Neutrophil (primary cell): ENCODE results near the gene TMEM184A.

Experiments
- H3K27ac ChIP-seq: fragments of 200-600 bp; sonication (generic); 2 replicates; pipeline ENCODE4 v1.5.1; 2016; ENCODE audit warnings: mild to moderate bottlenecking, moderate library complexity
- H3K27me3 ChIP-seq: fragments of 200-600 bp; sonication (generic); 2 replicates; pipeline ENCODE4 v1.6.0; 2016; ENCODE audit warnings: mild to moderate bottlenecking
- H3K36me3 ChIP-seq: fragments of 200-600 bp; sonication (generic); 2 replicates; pipeline ENCODE4 v1.5.1; 2017
- H3K4me1 ChIP-seq, 2 experiments: fragments of 200-600 bp in 1 of 2; sonication (generic) in 1 of 2; 1 replicate in 1 of 2; 2 replicates in 1 of 2; pipeline versions ENCODE4 v1.5.1 to v1.6.1; 2013 to 2016; ENCODE audit warnings: low read depth in 1 of 2, low read length in 1 of 2, mild to moderate bottlenecking in 1 of 2, moderate library complexity in 1 of 2; ENCODE audit not compliant: control insufficient read depth in 1 of 2, insufficient read depth in 1 of 2
- H3K4me3 ChIP-seq, 2 experiments: fragments of 200-600 bp in 1 of 2; sonication (generic) in 1 of 2; 1 replicate in 1 of 2; 2 replicates in 1 of 2; pipeline ENCODE4 v1.5.1; 2013 to 2016; ENCODE audit warnings: low read depth in 1 of 2, low read length in 1 of 2, mild to moderate bottlenecking in 1 of 2, moderate library complexity in 1 of 2
- H3K9me3 ChIP-seq: fragments of 200-600 bp; sonication (generic); 2 replicates; pipeline ENCODE4 v1.5.1; 2016
- TF ChIP-seq, protein P1 (sequence below): fragments of 200-600 bp; sonication (generic); IDR thresholded peaks from 2 replicates; pipeline ENCODE4 v1.5.1; 2016; ENCODE audit warnings: antibody characterized with exemption

The TMEM184A gene

DNA sequence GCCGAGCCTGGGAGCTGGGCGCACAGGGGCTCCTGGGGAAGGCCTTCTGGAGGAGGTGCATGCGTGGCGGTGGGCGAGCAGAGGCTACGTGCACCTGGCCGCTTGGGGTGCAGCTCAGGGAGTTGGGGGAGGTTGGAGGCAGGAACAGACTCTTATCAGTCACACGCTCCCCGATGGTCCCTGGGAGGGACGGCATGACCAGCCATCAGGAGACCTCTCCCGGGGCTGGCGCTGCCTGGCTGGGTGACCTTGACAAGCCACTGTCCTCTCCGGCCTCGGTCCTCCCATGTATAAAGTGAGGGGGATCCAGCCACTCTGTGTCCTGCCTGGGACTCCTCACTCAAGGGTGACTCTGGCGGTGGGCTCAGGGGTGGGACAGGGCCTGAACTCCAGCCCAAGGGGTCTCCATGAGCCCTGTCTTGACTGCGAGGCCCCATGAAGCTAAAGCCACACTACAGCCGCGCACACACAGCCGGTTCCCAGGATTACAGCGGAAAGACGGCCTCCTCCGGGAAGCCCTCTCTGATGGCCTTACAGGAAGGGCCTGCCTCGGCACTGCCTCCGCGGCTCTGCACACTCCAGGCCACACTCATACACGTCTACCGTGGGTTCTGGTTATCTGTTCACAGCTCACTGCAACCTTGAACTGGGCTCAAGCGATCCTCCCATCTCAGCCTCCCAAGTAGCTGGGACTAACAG, 2.3 kb downstream of the TMEM184A start:
- no peaks in the 10 kb centered on the region for H3K36me3 ChIP-seq
- H3K27me3 ChIP-seq = no peaks in the 10 kb centered on the region
- H3K4me1 ChIP-seq = no peaks in the 10 kb centered on the region
- H3K27ac ChIP-seq = no peak overlapping the region
- no peak overlapping the region for H3K4me3 ChIP-seq
- TF ChIP-seq, protein P1, sequence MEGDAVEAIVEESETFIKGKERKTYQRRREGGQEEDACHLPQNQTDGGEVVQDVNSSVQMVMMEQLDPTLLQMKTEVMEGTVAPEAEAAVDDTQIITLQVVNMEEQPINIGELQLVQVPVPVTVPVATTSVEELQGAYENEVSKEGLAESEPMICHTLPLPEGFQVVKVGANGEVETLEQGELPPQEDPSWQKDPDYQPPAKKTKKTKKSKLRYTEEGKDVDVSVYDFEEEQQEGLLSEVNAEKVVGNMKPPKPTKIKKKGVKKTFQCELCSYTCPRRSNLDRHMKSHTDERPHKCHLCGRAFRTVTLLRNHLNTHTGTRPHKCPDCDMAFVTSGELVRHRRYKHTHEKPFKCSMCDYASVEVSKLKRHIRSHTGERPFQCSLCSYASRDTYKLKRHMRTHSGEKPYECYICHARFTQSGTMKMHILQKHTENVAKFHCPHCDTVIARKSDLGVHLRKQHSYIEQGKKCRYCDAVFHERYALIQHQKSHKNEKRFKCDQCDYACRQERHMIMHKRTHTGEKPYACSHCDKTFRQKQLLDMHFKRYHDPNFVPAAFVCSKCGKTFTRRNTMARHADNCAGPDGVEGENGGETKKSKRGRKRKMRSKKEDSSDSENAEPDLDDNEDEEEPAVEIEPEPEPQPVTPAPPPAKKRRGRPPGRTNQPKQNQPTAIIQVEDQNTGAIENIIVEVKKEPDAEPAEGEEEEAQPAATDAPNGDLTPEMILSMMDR = no peak
- no peaks in the 10 kb centered on the region for H3K9me3 ChIP-seq

DNA sequence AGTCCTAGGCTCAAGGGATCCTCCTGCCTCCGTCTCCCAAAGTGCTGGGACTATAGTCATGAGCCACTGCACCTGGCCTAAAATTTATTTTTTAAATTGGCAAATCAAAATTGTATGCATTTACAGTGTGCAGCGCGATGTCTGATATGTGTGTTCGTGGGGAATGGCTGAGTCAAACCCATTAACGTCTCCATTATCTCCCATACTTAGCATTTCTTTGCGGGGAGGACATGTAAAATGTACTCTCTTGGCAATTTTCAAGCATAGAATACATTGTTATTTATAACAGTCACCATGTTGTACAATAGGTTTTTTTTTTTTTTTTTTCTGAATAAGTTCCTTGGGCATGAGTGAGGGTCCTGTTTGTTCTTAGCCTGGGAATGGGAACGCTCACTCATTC, 3.8 kb downstream of the TMEM184A start:
- Histone ChIP-seq H3K27me3 (no peaks in the 10 kb centered on the region), H3K4me1 (no peaks in the 10 kb centered on the region), H3K36me3 (no peaks in the 10 kb centered on the region), H3K4me3 (no peak overlapping the region), H3K9me3 (no peaks in the 10 kb centered on the region), H3K27ac (no peak overlapping the region)
- TF ChIP-seq, protein P1 = no peak

DNA sequence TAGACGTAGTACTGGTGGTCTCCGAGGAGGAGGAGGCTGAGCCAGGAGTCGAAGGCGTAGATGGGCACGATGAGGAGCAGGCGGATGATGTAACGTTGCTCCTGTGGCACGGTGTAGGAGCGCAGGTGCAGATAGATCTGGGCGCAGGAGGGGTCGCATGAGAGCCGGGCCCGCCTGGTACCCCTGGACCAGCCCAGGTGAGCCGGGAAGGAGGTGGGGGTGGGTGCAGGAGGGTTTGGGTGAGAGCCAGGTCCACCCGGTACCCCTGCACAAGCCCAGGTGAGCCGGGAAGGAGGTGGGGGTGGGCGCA, 5.2 kb downstream of the TMEM184A start:
- Histone ChIP-seq H3K4me3 (no peak overlapping the region), H3K4me1 (no peaks in the 10 kb centered on the region), H3K27ac (no peak overlapping the region), H3K27me3 (no peaks in the 10 kb centered on the region), H3K36me3 (no peaks in the 10 kb centered on the region), H3K9me3 (no peaks in the 10 kb centered on the region)
- TF ChIP-seq, protein P1 = no peak

DNA sequence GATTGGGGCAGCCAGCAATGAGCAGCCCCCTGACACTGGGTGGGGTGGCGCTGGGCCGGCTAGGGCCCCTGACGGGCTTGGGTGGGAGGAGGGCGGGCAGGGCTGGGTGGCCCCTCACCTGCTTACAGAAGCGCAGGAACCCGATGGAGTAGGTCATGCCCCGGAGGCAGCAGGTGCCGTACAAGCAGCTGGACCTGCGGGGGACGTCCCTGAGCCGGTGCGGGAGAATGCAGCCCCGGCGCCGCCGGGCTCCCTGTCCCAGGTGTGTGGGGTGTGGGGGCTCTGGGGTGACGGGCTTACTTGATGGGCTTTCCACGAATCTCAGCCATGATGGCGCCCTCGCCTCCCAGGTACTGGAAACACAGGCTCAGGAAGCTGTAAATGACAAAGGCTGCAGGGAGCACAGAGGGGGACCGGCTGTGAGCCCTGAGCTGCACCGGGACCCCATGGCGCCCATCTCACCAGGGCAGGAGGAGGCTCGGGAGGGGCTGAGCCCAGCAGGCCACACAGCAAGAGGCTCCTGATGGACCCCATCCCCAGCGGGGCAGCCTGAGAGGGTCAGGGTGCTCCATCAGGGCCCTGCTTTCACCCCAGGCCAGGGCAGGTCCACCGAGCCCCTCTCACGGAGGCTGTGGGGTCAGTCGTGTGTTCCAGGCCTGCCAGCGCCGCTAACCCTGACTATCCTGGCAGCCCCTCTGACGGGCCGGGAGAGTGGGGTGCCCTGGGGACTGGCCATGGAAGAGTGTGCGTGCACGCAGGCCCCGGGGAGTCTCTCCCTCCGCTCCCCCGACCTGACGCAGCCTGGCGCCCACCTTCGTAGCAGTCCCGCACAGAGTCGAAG, 5.8 kb downstream of the TMEM184A start:
- Histone ChIP-seq H3K4me1 (no peaks in the 10 kb centered on the region), H3K27me3 (no peaks in the 10 kb centered on the region), H3K4me3 (no peak overlapping the region), H3K36me3 (no peaks in the 10 kb centered on the region), H3K9me3 (no peaks in the 10 kb centered on the region), H3K27ac (no peak overlapping the region)
- TF ChIP-seq, protein P1 = no peak

DNA sequence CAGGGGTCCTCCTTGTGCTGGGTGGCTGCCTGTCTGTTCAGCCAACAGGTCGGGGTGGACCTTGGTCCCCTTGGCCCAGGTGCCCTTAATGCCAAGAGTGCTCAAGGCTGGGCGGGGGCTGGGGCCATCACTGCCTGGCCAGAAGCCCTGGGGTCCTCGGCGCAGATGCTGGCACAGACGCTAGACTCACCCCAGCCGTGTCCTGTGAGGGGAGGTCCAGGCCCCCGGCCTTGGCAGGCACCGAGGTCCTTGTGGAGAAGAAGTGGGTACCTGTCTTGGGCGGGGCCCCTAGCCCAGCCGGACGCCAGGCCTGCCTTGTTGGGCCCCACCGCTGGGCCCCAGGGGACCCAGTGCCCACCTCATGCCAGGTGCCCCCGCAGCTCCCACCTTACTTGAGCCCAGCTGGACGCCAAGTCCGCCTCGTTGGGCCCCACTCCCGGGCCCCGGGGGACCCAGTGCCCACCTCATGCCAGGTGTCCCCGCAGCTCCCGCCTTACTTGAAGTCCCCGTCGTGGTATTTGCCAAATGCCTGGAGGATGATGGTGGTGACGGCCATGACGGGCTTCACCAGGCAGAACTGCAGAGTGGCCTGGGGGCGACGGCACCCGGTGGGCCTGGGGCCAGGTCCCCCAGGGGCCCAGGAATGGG, 6.5 kb downstream of the TMEM184A start:
- H3K4me3 ChIP-seq = no peak overlapping the region
- H3K36me3 ChIP-seq = peaks cover 6% of the 10 kb centered on the region
- no peak overlapping the region for H3K27ac ChIP-seq
- no peaks in the 10 kb centered on the region for H3K27me3 ChIP-seq
- no peaks in the 10 kb centered on the region for H3K4me1 ChIP-seq
- H3K9me3 ChIP-seq = no peaks in the 10 kb centered on the region
- TF ChIP-seq, protein P1 = no peak
